ENCODE results near the gene NIPAL4.

Gene NIPAL4

DNA sequence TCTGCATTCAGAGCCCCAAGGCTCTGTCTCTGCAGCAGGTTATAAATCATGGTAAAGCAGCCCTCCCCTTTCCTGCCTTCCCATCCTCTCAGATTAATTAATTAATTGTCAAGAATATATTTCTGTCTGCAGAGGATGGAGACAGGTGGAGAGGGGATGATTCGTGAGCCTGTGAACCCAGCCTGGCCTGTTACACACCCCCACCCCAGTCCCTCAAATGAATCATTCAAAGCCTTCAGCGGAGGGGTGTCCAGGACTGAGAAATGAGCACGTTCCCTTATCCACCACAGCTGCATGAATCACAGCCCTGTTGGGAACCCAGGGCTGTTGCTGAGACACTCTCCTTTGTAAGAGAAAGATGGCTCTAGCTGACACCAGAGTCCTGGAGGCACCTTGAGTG lies 56.0 kb downstream of the NIPAL4 start:
- Histone ChIP-seq H3K4ac (ENCODE audit: low read depth, low read length) (no peak overlapping the region), H3K79me1 (ENCODE audit: low read length) (no peaks in the 10 kb centered on the region), H4K91ac (ENCODE audit: low read depth, low read length) (no peak overlapping the region), H3K27me3 (ENCODE audit: insufficient read depth, low read length) (no peaks in the 10 kb centered on the region), H3K4me3 (ENCODE audit: low read depth, low read length) (no peak overlapping the region), H3K27ac (ENCODE audit: low read depth, low read length) (no peak overlapping the region), H2AK5ac (ENCODE audit: low read length) (no peak overlapping the region), H3K14ac (ENCODE audit: low read length) (no peak overlapping the region), H2BK12ac (ENCODE audit: low read length) (no peak overlapping the region), H3K4me1 (ENCODE audit: control insufficient read depth in 1 of 2, insufficient read depth in 2 of 2, low read length in 2 of 2) (peaks cover 0 to 2% of the 10 kb centered on the region in 2 experiments), H2BK120ac (ENCODE audit: insufficient read depth, low read length, poor library complexity) (no peak overlapping the region), H3K36me3 (ENCODE audit: control insufficient read depth in 1 of 2, insufficient read depth in 2 of 2, low read length in 2 of 2) (peaks cover 53 to 81% of the 10 kb centered on the region in 2 experiments), H3K79me2 (ENCODE audit: control insufficient read depth, insufficient read depth, low read length, poor library complexity) (no peaks in the 10 kb centered on the region), H3K9me3 (ENCODE audit: insufficient read depth, low read depth, low read length) (peaks cover 3% of the 10 kb centered on the region), H3K9ac (ENCODE audit: low read length) (no peak overlapping the region), H3K18ac (ENCODE audit: low read length) (no peak overlapping the region), H2AFZ (ENCODE audit: insufficient read depth, low read length, poor library complexity) (no peak overlapping the region), H4K8ac (ENCODE audit: low read depth, low read length) (no peak overlapping the region), H3K4me2 (ENCODE audit: low read length) (no peak overlapping the region), H2BK5ac (ENCODE audit: low read depth, low read length, poor library complexity) (no peak overlapping the region), H4K12ac (ENCODE audit: low read depth, low read length) (no peak overlapping the region), H3K23ac (ENCODE audit: low read length) (no peak overlapping the region)
- WGBS (ENCODE audit: extremely low coverage, insufficient coverage, insufficient read length), result no CpG with 5 or more reads among the region's 3 CpGs
- no peak for DNase-seq

GRCh38 chr5:157516626-157517325 lies 56.8 kb downstream of the NIPAL4 start:
- H3K23ac ChIP-seq (ENCODE audit: low read length), result no peak overlapping the region
- H2AK5ac ChIP-seq (ENCODE audit: low read length), result no peak overlapping the region
- peak overlapping the region; percentile 44 for H3K18ac ChIP-seq (ENCODE audit: low read length)
- no peak overlapping the region for H2BK12ac ChIP-seq (ENCODE audit: low read length)
- peaks cover 2% of the 10 kb centered on the region for H3K79me2 ChIP-seq (ENCODE audit: control insufficient read depth, insufficient read depth, low read length, poor library complexity)
- peak in 1 of 2 donors; percentile 39 for DNase-seq
- no peak overlapping the region for H4K8ac ChIP-seq (ENCODE audit: low read depth, low read length)
- peak overlapping the region; percentile 23 for H4K12ac ChIP-seq (ENCODE audit: low read depth, low read length)
- H3K4ac ChIP-seq (ENCODE audit: low read depth, low read length), result peak overlapping the region; percentile 57
- no peak overlapping the region for H2BK5ac ChIP-seq (ENCODE audit: low read depth, low read length, poor library complexity)
- H3K27ac ChIP-seq (ENCODE audit: low read depth, low read length), result no peak overlapping the region
- peaks cover 0 to under 1% of the 10 kb centered on the region in 2 experiments for H3K4me1 ChIP-seq (ENCODE audit: control insufficient read depth in 1 of 2, insufficient read depth in 2 of 2, low read length in 2 of 2)
- H4K91ac ChIP-seq (ENCODE audit: low read depth, low read length), result no peak overlapping the region
- no peak overlapping the region for H3K4me2 ChIP-seq (ENCODE audit: low read length)
- H3K9ac ChIP-seq (ENCODE audit: low read length), result no peak overlapping the region
- peaks cover 58 to 83% of the 10 kb centered on the region in 2 experiments for H3K36me3 ChIP-seq (ENCODE audit: control insufficient read depth in 1 of 2, insufficient read depth in 2 of 2, low read length in 2 of 2)
- peak overlapping the region; percentile 7 for H2AFZ ChIP-seq (ENCODE audit: insufficient read depth, low read length, poor library complexity)
- no peaks in the 10 kb centered on the region for H3K27me3 ChIP-seq (ENCODE audit: insufficient read depth, low read length)
- no peak overlapping the region for H2BK120ac ChIP-seq (ENCODE audit: insufficient read depth, low read length, poor library complexity)
- no peak overlapping the region for H3K4me3 ChIP-seq (ENCODE audit: low read depth, low read length)
- H3K79me1 ChIP-seq (ENCODE audit: low read length), result no peaks in the 10 kb centered on the region
- peaks cover 3% of the 10 kb centered on the region for H3K9me3 ChIP-seq (ENCODE audit: insufficient read depth, low read depth, low read length)
- WGBS (ENCODE audit: extremely low coverage, insufficient coverage, insufficient read length), result no CpG with 5 or more reads among the region's 5 CpGs
- no peak overlapping the region for H3K14ac ChIP-seq (ENCODE audit: low read length)

DNA sequence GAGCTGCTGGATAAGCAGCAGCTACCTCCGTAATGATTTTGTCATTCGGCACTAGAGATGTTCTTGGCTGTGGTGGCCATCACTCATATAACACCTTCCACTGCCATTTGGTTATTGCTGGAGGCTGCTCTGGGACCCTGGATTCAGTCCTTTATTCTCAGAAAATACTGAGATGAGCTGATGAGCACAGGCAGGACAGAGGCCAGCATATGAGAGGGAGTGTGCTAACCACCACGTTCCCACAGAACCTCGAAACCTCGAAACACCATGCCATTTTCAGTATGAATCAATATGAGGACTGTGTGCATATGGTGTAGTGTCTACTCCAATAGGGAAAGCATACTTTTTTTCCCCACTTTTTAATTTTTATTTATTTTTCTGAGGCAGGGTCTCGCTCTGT lies 59.0 kb downstream of the NIPAL4 start:
- no peak for DNase-seq
- no CpG with 5 or more reads among the region's 6 CpGs for WGBS (ENCODE audit: extremely low coverage, insufficient coverage, insufficient read length)
- no peak overlapping the region for H3K14ac ChIP-seq (ENCODE audit: low read length)

GRCh38 chr5:157519579-157520253 lies 59.7 kb downstream of the NIPAL4 start:
- H3K4me3 ChIP-seq (ENCODE audit: low read depth, low read length), result no peak overlapping the region
- peaks cover 2% of the 10 kb centered on the region for H3K9me3 ChIP-seq (ENCODE audit: insufficient read depth, low read depth, low read length)
- H3K4ac ChIP-seq (ENCODE audit: low read depth, low read length), result no peak overlapping the region
- no peak for DNase-seq
- H3K23ac ChIP-seq (ENCODE audit: low read length), result no peak overlapping the region
- no peak overlapping the region for H2BK5ac ChIP-seq (ENCODE audit: low read depth, low read length, poor library complexity)
- H3K4me2 ChIP-seq (ENCODE audit: low read length), result no peak overlapping the region
- no peak overlapping the region for H3K27ac ChIP-seq (ENCODE audit: low read depth, low read length)
- H3K18ac ChIP-seq (ENCODE audit: low read length), result no peak overlapping the region
- no peak overlapping the region for H3K14ac ChIP-seq (ENCODE audit: low read length)
- H3K79me1 ChIP-seq (ENCODE audit: low read length), result no peaks in the 10 kb centered on the region
- H2BK12ac ChIP-seq (ENCODE audit: low read length), result no peak overlapping the region
- H4K8ac ChIP-seq (ENCODE audit: low read depth, low read length), result no peak overlapping the region
- H2BK120ac ChIP-seq (ENCODE audit: insufficient read depth, low read length, poor library complexity), result no peak overlapping the region
- no peak overlapping the region for H2AK5ac ChIP-seq (ENCODE audit: low read length)
- no peaks in the 10 kb centered on the region for H3K4me1 ChIP-seq (ENCODE audit: control insufficient read depth in 1 of 2, insufficient read depth in 2 of 2, low read length in 2 of 2)
- no peak overlapping the region for H3K9ac ChIP-seq (ENCODE audit: low read length)
- no peak overlapping the region for H4K12ac ChIP-seq (ENCODE audit: low read depth, low read length)
- no peak overlapping the region for H2AFZ ChIP-seq (ENCODE audit: insufficient read depth, low read length, poor library complexity)
- no CpG with 5 or more reads among the region's 9 CpGs for WGBS (ENCODE audit: extremely low coverage, insufficient coverage, insufficient read length)
- peaks cover 57 to 89% of the 10 kb centered on the region in 2 experiments for H3K36me3 ChIP-seq (ENCODE audit: control insufficient read depth in 1 of 2, insufficient read depth in 2 of 2, low read length in 2 of 2)
- no peak overlapping the region for H4K91ac ChIP-seq (ENCODE audit: low read depth, low read length)
- no peaks in the 10 kb centered on the region for H3K27me3 ChIP-seq (ENCODE audit: insufficient read depth, low read length)
- peaks cover 2% of the 10 kb centered on the region for H3K79me2 ChIP-seq (ENCODE audit: control insufficient read depth, insufficient read depth, low read length, poor library complexity)

More for the DNA sequence above, 59.0 kb downstream of the NIPAL4 start:
- no peak overlapping the region for H3K23ac ChIP-seq (ENCODE audit: low read length)
- peaks cover 59 to 85% of the 10 kb centered on the region in 2 experiments for H3K36me3 ChIP-seq (ENCODE audit: control insufficient read depth in 1 of 2, insufficient read depth in 2 of 2, low read length in 2 of 2)
- H2BK5ac ChIP-seq (ENCODE audit: low read depth, low read length, poor library complexity), result no peak overlapping the region
- no peak overlapping the region for H3K9ac ChIP-seq (ENCODE audit: low read length)
- H3K4me1 ChIP-seq (ENCODE audit: control insufficient read depth in 1 of 2, insufficient read depth in 2 of 2, low read length in 2 of 2), result no peaks in the 10 kb centered on the region
- H4K12ac ChIP-seq (ENCODE audit: low read depth, low read length), result no peak overlapping the region
- no peak overlapping the region for H3K4me3 ChIP-seq (ENCODE audit: low read depth, low read length)
- no peak overlapping the region for H2BK120ac ChIP-seq (ENCODE audit: insufficient read depth, low read length, poor library complexity)
- no peak overlapping the region for H2AK5ac ChIP-seq (ENCODE audit: low read length)
- no peak overlapping the region for H3K4ac ChIP-seq (ENCODE audit: low read depth, low read length)
- no peak overlapping the region for H3K27ac ChIP-seq (ENCODE audit: low read depth, low read length)
- H4K91ac ChIP-seq (ENCODE audit: low read depth, low read length), result no peak overlapping the region
- H3K27me3 ChIP-seq (ENCODE audit: insufficient read depth, low read length), result no peaks in the 10 kb centered on the region
- H3K4me2 ChIP-seq (ENCODE audit: low read length), result no peak overlapping the region
- no peak overlapping the region for H4K8ac ChIP-seq (ENCODE audit: low read depth, low read length)
- H3K79me1 ChIP-seq (ENCODE audit: low read length), result no peaks in the 10 kb centered on the region
- H2AFZ ChIP-seq (ENCODE audit: insufficient read depth, low read length, poor library complexity), result no peak overlapping the region
- peaks cover 2% of the 10 kb centered on the region for H3K79me2 ChIP-seq (ENCODE audit: control insufficient read depth, insufficient read depth, low read length, poor library complexity)
- H2BK12ac ChIP-seq (ENCODE audit: low read length), result no peak overlapping the region
- H3K18ac ChIP-seq (ENCODE audit: low read length), result no peak overlapping the region
- peaks cover 2% of the 10 kb centered on the region for H3K9me3 ChIP-seq (ENCODE audit: insufficient read depth, low read depth, low read length)
